NCI-H748 (cell line): ENCODE data around the gene CCDC6.
"Not testable (repeated sequence)": the region's sequence is repeated elsewhere in the genome, so short reads cannot be mapped to it uniquely, and the experiment has no call there.

Source experiments
- DNase-seq: peaks from one replicate; lab custom pipeline; 2025; ENCODE audit not compliant: unreplicated experiment; lab: John Stamatoyannopoulos, UW

Gene CCDC6

GRCh38 chr10:59773088-59773487 is 133.3 kb downstream of the CCDC6 start:
- no peak for DNase-seq

GRCh38 chr10:59771162-59771807 is 135.1 kb downstream of the CCDC6 start:
- DNase-seq: no peak

- no peak for DNase-seq
Measured at GRCh38 chr10:59770689-59771088, 135.7 kb downstream of the CCDC6 start.

- no peak for DNase-seq
Measured at GRCh38 chr10:59762505-59762904, 143.9 kb downstream of the CCDC6 start.

- DNase-seq: no peak
Measured at GRCh38 chr10:59757966-59758365, 148.4 kb downstream of the CCDC6 start.

- DNase-seq: no peak
Measured at GRCh38 chr10:59754951-59755350, 151.4 kb downstream of the CCDC6 start.

- no peak for DNase-seq
Measured at GRCh38 chr10:59753267-59753666, 153.1 kb downstream of the CCDC6 start, which contains the start of gene MRLN. TSS of gene MRLN (minus strand) at chr10:59753455.

- no peak for DNase-seq
Measured at GRCh38 chr10:59752278-59752940, 153.9 kb downstream of the CCDC6 start.

GRCh38 chr10:59750155-59750945 is 156.0 kb downstream of the CCDC6 start:
- no peak for DNase-seq

- no peak for DNase-seq
Measured at GRCh38 chr10:59748834-59749233, 157.5 kb downstream of the CCDC6 start.

- no peak for DNase-seq
Measured at GRCh38 chr10:59745163-59745650, 161.1 kb downstream of the CCDC6 start.

GRCh38 chr10:59744762-59745161 is 161.6 kb downstream of the CCDC6 start:
- not testable (repeated sequence) for DNase-seq

GRCh38 chr10:59744156-59744555 is 162.2 kb downstream of the CCDC6 start:
- not testable (repeated sequence) for DNase-seq

- DNase-seq: no peak
Measured at GRCh38 chr10:59741583-59741982, 164.8 kb downstream of the CCDC6 start.

GRCh38 chr10:59741048-59741447 is 165.3 kb downstream of the CCDC6 start:
- no peak for DNase-seq
